MM.1S (cell line): Measurements from ENCODE around the gene GSKIP.
A peak's percentile ranks its signal among the peaks of the same experiment; 100 is the strongest.

Source experiments
- DNase-seq: peaks from one replicate; pipeline ENCODE4 v3.0.0-alpha.2; 2015
- H2AFZ ChIP-seq: fragments of 300-600 bp; sonication (generic); 2 replicates; pipeline ENCODE4 v1.6.0; 2016; ENCODE audit warnings: antibody characterized with exemption, low read length
- H3F3A ChIP-seq: fragments of 300-600 bp; sonication (generic); 2 replicates; pipeline ENCODE4 v1.6.1; 2016; ENCODE audit warnings: mild to moderate bottlenecking, antibody characterized with exemption, low read length, moderate library complexity, mixed read lengths; ENCODE audit not compliant: insufficient read depth
- H3K27ac ChIP-seq: fragments of 300-600 bp; sonication (generic); 2 replicates; pipeline ENCODE4 v1.5.1; 2016; ENCODE audit warnings: mild to moderate bottlenecking, low read length
- H3K27me3 ChIP-seq: fragments of 300-600 bp; sonication (generic); replicated peaks from 2 replicates; pipeline ENCODE4 v1.6.0; 2016; ENCODE audit warnings: low read length; ENCODE audit not compliant: insufficient read depth
- H3K36me3 ChIP-seq: fragments of 300-600 bp; sonication (generic); replicated peaks from 2 replicates; pipeline ENCODE4 v1.6.1; 2016; ENCODE audit warnings: mild to moderate bottlenecking, low read length, mixed read lengths; ENCODE audit not compliant: insufficient read depth
- H3K4me1 ChIP-seq: fragments of 300-600 bp; sonication (generic); 2 replicates; pipeline ENCODE4 v1.6.1; 2016; ENCODE audit warnings: low read length, mixed read lengths
- H3K4me2 ChIP-seq: fragments of 300-600 bp; sonication (generic); 2 replicates; pipeline ENCODE4 v1.6.0; 2016; ENCODE audit warnings: low read depth, low read length
- H3K4me3 ChIP-seq: fragments of 300-600 bp; sonication (generic); 2 replicates; pipeline ENCODE4 v1.5.1; 2016; ENCODE audit warnings: low read length, mixed read lengths
- H3K79me2 ChIP-seq: fragments of 300-600 bp; sonication (generic); 2 replicates; pipeline ENCODE4 v1.6.1; 2016; ENCODE audit warnings: mixed run types, low read length, mixed read lengths
- H3K9ac ChIP-seq: fragments of 300-600 bp; sonication (generic); 2 replicates; pipeline ENCODE4 v1.6.1; 2016; ENCODE audit warnings: low read length, mixed read lengths
- H3K9me2 ChIP-seq: fragments of 300-600 bp; sonication (generic); replicated peaks from 2 replicates; pipeline ENCODE4 v1.6.1; 2016; ENCODE audit warnings: mild to moderate bottlenecking, low read length, mixed read lengths; ENCODE audit not compliant: insufficient read depth
- H3K9me3 ChIP-seq: fragments of 300-600 bp; sonication (generic); replicated peaks from 2 replicates; pipeline ENCODE4 v1.6.1; 2016; ENCODE audit warnings: mild to moderate bottlenecking, low read length, mixed read lengths; ENCODE audit not compliant: insufficient read depth
- H4K20me1 ChIP-seq: fragments of 300-600 bp; sonication (generic); 2 replicates; pipeline ENCODE4 v1.6.1; 2016; ENCODE audit warnings: mild to moderate bottlenecking, low read length, moderate library complexity, mixed read lengths; ENCODE audit not compliant: insufficient read depth
- EZH2 ChIP-seq: fragments of 300-600 bp; sonication (generic); optimal IDR thresholded peaks from 2 replicates; pipeline ENCODE3; 2017; ENCODE audit warnings: low read depth, mild to moderate bottlenecking, antibody characterized with exemption, low read length, mixed read lengths
- EZH2phosphoT487 ChIP-seq: fragments of 300-600 bp; sonication (generic); IDR thresholded peaks from 2 replicates; pipeline ENCODE4 v1.6.1; 2018; ENCODE audit warnings: antibody characterized with exemption, low read length
- TF ChIP-seq, protein P1 (sequence below): fragments of 300-600 bp; sonication (generic); IDR thresholded peaks from 2 replicates; pipeline ENCODE4 v1.5.1; 2016; ENCODE audit warnings: antibody characterized with exemption, low read length, mixed read lengths

GSKIP gene

GRCh38 chr14:96357216-96357615, 6.1 kb upstream of the GSKIP start:
- no peaks in the 10 kb centered on the region for H3K9me3 ChIP-seq
- no peaks in the 10 kb centered on the region for H3F3A ChIP-seq
- no peaks in the 10 kb centered on the region for H3K36me3 ChIP-seq
- TF ChIP-seq, protein P1, sequence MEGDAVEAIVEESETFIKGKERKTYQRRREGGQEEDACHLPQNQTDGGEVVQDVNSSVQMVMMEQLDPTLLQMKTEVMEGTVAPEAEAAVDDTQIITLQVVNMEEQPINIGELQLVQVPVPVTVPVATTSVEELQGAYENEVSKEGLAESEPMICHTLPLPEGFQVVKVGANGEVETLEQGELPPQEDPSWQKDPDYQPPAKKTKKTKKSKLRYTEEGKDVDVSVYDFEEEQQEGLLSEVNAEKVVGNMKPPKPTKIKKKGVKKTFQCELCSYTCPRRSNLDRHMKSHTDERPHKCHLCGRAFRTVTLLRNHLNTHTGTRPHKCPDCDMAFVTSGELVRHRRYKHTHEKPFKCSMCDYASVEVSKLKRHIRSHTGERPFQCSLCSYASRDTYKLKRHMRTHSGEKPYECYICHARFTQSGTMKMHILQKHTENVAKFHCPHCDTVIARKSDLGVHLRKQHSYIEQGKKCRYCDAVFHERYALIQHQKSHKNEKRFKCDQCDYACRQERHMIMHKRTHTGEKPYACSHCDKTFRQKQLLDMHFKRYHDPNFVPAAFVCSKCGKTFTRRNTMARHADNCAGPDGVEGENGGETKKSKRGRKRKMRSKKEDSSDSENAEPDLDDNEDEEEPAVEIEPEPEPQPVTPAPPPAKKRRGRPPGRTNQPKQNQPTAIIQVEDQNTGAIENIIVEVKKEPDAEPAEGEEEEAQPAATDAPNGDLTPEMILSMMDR, result no peak
- TF ChIP-seq EZH2, result no peak
- TF ChIP-seq EZH2phosphoT487, result no peak
- H3K27me3 ChIP-seq, result no peaks in the 10 kb centered on the region
- H3K27ac ChIP-seq, result no peak overlapping the region
- no peaks in the 10 kb centered on the region for H3K9me2 ChIP-seq
- no peak overlapping the region for H3K9ac ChIP-seq
- H4K20me1 ChIP-seq, result no peaks in the 10 kb centered on the region
- H2AFZ ChIP-seq, result no peak overlapping the region
- H3K4me2 ChIP-seq, result no peak overlapping the region
- DNase-seq, result no peak
- H3K79me2 ChIP-seq, result peaks cover 41% of the 10 kb centered on the region
- H3K4me1 ChIP-seq, result peaks cover 5% of the 10 kb centered on the region; the same call in 1 of the 2 replicates
- no peak overlapping the region for H3K4me3 ChIP-seq

DNA sequence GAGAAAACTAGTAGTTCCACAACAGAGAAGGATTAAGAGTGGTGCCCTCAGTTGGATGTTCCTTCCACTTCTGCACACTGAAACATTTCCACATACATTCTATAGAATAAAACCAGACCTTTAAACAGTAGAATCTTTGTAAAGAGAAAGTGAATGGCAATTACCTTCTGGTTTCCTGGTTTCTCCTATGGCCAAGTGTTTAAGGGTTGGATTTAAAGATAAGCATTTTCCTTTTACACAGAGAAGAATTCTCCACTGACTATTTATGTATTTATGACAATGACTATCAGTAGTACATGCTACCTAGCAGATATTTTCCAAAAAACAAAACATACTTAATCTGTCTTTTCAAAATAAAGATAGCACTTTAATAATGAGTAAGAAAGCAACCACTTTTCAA, 3.4 kb upstream of the GSKIP start:
- Histone ChIP-seq H3F3A (no peaks in the 10 kb centered on the region), H2AFZ (no peak overlapping the region), H3K27me3 (no peaks in the 10 kb centered on the region), H4K20me1 (no peaks in the 10 kb centered on the region), H3K4me2 (no peak overlapping the region), H3K4me1 (peaks cover 5% of the 10 kb centered on the region; the same call in 1 of the 2 replicates), H3K27ac (no peak overlapping the region), H3K9me3 (no peaks in the 10 kb centered on the region), H3K36me3 (no peaks in the 10 kb centered on the region), H3K4me3 (no peak overlapping the region), H3K79me2 (peaks cover 57% of the 10 kb centered on the region), H3K9ac (no peak overlapping the region), H3K9me2 (no peaks in the 10 kb centered on the region)
- no peak for DNase-seq
- no peak for TF ChIP-seq EZH2
- TF ChIP-seq, protein P1, result no peak
- TF ChIP-seq EZH2phosphoT487, result no peak

GRCh38 chr14:96362071-96362964, 1.0 kb upstream of the GSKIP start:
- Histone ChIP-seq H2AFZ (peak overlapping the region; percentile 58), H3K9me3 (no peaks in the 10 kb centered on the region)

More at GRCh38 chr14:96362071-96362964, 1.0 kb upstream of the GSKIP start:
- Histone ChIP-seq H3K27ac (peak overlapping the region; percentile 65), H3K27me3 (no peaks in the 10 kb centered on the region), H3K4me3 (peak overlapping the region; percentile 73), H3K4me2 (peak overlapping the region; percentile 70), H3K4me1 (peaks cover 5% of the 10 kb centered on the region; the same call in 1 of the 2 replicates), H3K9me2 (no peaks in the 10 kb centered on the region), H4K20me1 (no peaks in the 10 kb centered on the region), H3K36me3 (no peaks in the 10 kb centered on the region), H3F3A (no peaks in the 10 kb centered on the region), H3K79me2 (peaks cover 55% of the 10 kb centered on the region), H3K9ac (peak overlapping the region; percentile 76)
- peak; percentile 61 for DNase-seq
- TF ChIP-seq EZH2phosphoT487 (no peak), EZH2 (no peak)
- TF ChIP-seq, protein P1, result no peak
